C4-2B (cell line): ENCODE results near the gene NTRK2.

Source experiments
- ZFX ChIP-seq: fragments of 450-650 bp; IDR thresholded peaks from 2 replicates; pipeline ENCODE4 v1.6.1; 2017
- TF ChIP-seq, protein P1 (sequence below): fragments of 450-650 bp; conservative IDR thresholded peaks from 2 replicates; pipeline ENCODE4 v1.5.1; 2017; ENCODE audit warnings: mild to moderate bottlenecking

DNA sequence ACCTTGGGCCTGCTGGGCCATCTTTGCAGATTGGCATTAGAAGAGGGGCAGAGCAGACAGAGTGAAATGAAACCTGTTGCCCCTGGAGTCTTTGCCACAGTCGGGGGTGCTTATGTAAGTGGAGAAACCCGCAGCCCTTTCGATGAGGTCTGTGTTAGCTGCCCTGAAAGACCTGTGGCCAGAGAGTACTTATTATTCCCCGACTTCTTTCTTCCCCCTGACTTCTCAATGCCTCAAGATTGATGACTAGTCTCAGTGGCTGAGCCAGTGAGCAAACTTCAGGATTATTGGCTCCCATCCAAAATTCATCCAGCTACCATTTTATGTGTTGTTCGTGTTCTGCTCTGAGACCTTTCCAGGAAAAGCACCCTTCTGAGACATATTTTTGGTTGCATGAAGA, 7.6 kb downstream of the NTRK2 start:
- TF ChIP-seq, protein P1, sequence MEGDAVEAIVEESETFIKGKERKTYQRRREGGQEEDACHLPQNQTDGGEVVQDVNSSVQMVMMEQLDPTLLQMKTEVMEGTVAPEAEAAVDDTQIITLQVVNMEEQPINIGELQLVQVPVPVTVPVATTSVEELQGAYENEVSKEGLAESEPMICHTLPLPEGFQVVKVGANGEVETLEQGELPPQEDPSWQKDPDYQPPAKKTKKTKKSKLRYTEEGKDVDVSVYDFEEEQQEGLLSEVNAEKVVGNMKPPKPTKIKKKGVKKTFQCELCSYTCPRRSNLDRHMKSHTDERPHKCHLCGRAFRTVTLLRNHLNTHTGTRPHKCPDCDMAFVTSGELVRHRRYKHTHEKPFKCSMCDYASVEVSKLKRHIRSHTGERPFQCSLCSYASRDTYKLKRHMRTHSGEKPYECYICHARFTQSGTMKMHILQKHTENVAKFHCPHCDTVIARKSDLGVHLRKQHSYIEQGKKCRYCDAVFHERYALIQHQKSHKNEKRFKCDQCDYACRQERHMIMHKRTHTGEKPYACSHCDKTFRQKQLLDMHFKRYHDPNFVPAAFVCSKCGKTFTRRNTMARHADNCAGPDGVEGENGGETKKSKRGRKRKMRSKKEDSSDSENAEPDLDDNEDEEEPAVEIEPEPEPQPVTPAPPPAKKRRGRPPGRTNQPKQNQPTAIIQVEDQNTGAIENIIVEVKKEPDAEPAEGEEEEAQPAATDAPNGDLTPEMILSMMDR, result no peak
- no peak for TF ChIP-seq ZFX
